Measurements from ENCODE around the gene ZNF197. TPM values are rescaled to one million over a fixed set of nuclear protein-coding genes. Genes with fewer than 3 reads are reported as not detected.

The ZNF197 gene
- total and polyA plus RNA-seq, 10 of the 15 experiments (the other 5 are each of a cell fraction or from before 2014, with no cell fraction given): 3.2 to 16.6 (median 9.7) TPM

- TF ChIP-seq MYC (IDR thresholded peaks at IDR 0.05; ENCODE audit: insufficient read depth, insufficient read length, insufficient replicate concordance, low read length, severe bottlenecking): no peak
- TF ChIP-seq PAX5 (IDR thresholded peaks at IDR 0.05; ENCODE audit: borderline replicate concordance, low read depth, low read length): 0 out of 2 replicates have a peak, but pooled peaks have one; percentile 15
- TF ChIP-seq ASH2L (IDR thresholded peaks at IDR 0.05; ENCODE audit: borderline replicate concordance, low read depth): no peak
- no peak for TF ChIP-seq ZNF384 (IDR thresholded peaks at IDR 0.05; ENCODE audit: borderline replicate concordance, low read depth, low read length)
- no peak for TF ChIP-seq MLLT1 (IDR thresholded peaks at IDR 0.05)
- TF ChIP-seq PRDM15 (CRISPR knock-in tag; IDR thresholded peaks at IDR 0.05): no peak
- no peak for TF ChIP-seq HDGF (IDR thresholded peaks at IDR 0.05)
- no peak for TF ChIP-seq SPI1 (IDR thresholded peaks at IDR 0.05; ENCODE audit: borderline replicate concordance, insufficient read depth, low read depth, low read length)
- TF ChIP-seq CEBPB (IDR thresholded peaks at IDR 0.05; ENCODE audit: borderline replicate concordance in 1 of 2, low read depth in 2 of 2, low read length in 2 of 2): no peak
- TF ChIP-seq WRNIP1 (IDR thresholded peaks at IDR 0.05; ENCODE audit: borderline replicate concordance, low read depth, low read length): no peak
- peak; percentile 68; the same call in 1 of the 2 replicates for TF ChIP-seq LARP7 (IDR thresholded peaks at IDR 0.05)
- peak; percentile 66; the same call in 1 of the 2 replicates for TF ChIP-seq GATAD2B (conservative IDR thresholded peaks at IDR 0.05; ENCODE audit: low read depth)
- TF ChIP-seq ATF7 (IDR thresholded peaks at IDR 0.05; ENCODE audit: low read depth): no peak
These were observed 60.4 kb downstream of the ZNF197 start (continued) for GRCh38 chr3:44685128-44685800.

All from GM12878 (cell line).